Spleen (tissue), 7 donors: Measurements from ENCODE around the gene ANO7.

ENCODE experiments used
- CTCF ChIP-seq, 11 experiments: fragments of 200-600 bp in 7 of 11; fragments of 450-650 bp in 4 of 11; sonication (generic) in 4 of 11; IDR thresholded peaks in 8 of 11; conservative IDR thresholded peaks in 3 of 11; 1 replicate in 7 of 11; 2 replicates in 4 of 11; pipeline versions ENCODE4 v1.4.0 to v1.8.0; 2016 to 2021; ENCODE audit warnings: antibody characterized with exemption in 11 of 11, inconsistent platforms in 4 of 11, mild to moderate bottlenecking in 1 of 11
- POLR2A ChIP-seq, 3 donors: fragments of 450-650 bp; IDR thresholded peaks; one replicate each; pipeline ENCODE4 v1.5.1; 2017; ENCODE audit warnings: antibody characterized with exemption in 3 of 3, mild to moderate bottlenecking in 1 of 3
- POLR2AphosphoS5 ChIP-seq, 3 donors: sonication (generic); formaldehyde crosslinking; IDR thresholded peaks; one replicate each; pipeline ENCODE4 v1.5.1; 2017; ENCODE audit warnings: antibody characterized with exemption in 3 of 3
- donor health status: DM: no; HTN: no; CAD: no; lungs with moderate emphysema.
- donor health status: DM: no; HTN: no; CAD: no.
- donor health status: DM: no; HTN: no; CAD: no.

GRCh38 chr2:241187918-241188234, 601 bp upstream of the ANO7 start:
- TF ChIP-seq CTCF (IDR thresholded peaks at IDR 0.05 in 8 of 11, conservative IDR thresholded peaks at IDR 0.05 in 3 of 11) (no peak), POLR2A (IDR thresholded peaks at IDR 0.05) (no peak), POLR2AphosphoS5 (IDR thresholded peaks at IDR 0.05) (no peak)
